ENCODE measurements around the gene NDC1. TPM values are rescaled to one million over a fixed set of nuclear protein-coding genes. Genes with fewer than 3 reads are reported as not detected.
"Not testable (repeated sequence)": the region's sequence is repeated elsewhere in the genome, so short reads cannot be mapped to it uniquely, and the experiment has no call there.

Gene NDC1
- total and polyA plus RNA-seq, 7 donors = 1.8 to 15.4 (median 9.6) TPM

DNA sequence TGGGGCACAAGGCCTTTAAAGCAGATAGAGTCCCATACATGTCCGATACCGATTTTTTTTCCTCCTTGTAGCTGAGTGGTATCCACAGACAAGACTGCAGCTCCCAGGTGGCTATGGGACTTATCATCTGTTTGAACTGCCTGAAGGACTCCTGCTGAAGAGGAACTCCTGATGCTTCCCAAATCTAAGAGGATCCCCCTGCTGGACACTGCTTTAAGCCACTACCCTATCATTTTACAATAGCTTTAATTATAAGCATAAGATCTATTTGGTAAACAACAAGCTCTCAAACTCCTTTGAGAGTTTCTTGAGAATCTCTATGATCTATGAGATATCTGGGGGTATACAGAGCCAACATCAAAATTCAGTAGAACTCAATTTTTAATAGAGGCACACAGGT, 11.7 kb downstream of the NDC1 start:
- H3K27ac ChIP-seq = no peak overlapping the region
- no peak overlapping the region for H3K4me3 ChIP-seq
- 98 to 100% methylated on average over 2 of the region's 2 CpGs for WGBS, 2 donors
- no peak for TF ChIP-seq POLR2A (IDR thresholded peaks at IDR 0.05)
- TF ChIP-seq, protein P1, sequence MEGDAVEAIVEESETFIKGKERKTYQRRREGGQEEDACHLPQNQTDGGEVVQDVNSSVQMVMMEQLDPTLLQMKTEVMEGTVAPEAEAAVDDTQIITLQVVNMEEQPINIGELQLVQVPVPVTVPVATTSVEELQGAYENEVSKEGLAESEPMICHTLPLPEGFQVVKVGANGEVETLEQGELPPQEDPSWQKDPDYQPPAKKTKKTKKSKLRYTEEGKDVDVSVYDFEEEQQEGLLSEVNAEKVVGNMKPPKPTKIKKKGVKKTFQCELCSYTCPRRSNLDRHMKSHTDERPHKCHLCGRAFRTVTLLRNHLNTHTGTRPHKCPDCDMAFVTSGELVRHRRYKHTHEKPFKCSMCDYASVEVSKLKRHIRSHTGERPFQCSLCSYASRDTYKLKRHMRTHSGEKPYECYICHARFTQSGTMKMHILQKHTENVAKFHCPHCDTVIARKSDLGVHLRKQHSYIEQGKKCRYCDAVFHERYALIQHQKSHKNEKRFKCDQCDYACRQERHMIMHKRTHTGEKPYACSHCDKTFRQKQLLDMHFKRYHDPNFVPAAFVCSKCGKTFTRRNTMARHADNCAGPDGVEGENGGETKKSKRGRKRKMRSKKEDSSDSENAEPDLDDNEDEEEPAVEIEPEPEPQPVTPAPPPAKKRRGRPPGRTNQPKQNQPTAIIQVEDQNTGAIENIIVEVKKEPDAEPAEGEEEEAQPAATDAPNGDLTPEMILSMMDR (IDR thresholded peaks at IDR 0.05) = no peak
- H3K4me1 ChIP-seq = no peaks in the 10 kb centered on the region
- H3K27me3 ChIP-seq = no peaks in the 10 kb centered on the region
- intact Hi-C loops (cut with DNase I) = no loop called here
- H3K9me3 ChIP-seq = no peaks in the 10 kb centered on the region
- no peak for DNase-seq
- H3K36me3 ChIP-seq = peaks cover 0 to 57% (median 2%) of the 10 kb centered on the region in 4 donors

GRCh38 chr1:53825306-53825705, 12.8 kb downstream of the NDC1 start:
- Histone ChIP-seq H3K4me3 (no peak overlapping the region), H3K4me1 (no peaks in the 10 kb centered on the region), H3K27me3 (no peaks in the 10 kb centered on the region), H3K27ac (no peak overlapping the region), H3K9me3 (no peaks in the 10 kb centered on the region), H3K36me3 (peaks cover 0 to 57% (median 2%) of the 10 kb centered on the region in 4 donors)
- TF ChIP-seq POLR2AphosphoS5 (IDR thresholded peaks at IDR 0.05) (no peak), EP300 (IDR thresholded peaks at IDR 0.05) (no peak), POLR2A (IDR thresholded peaks at IDR 0.05) (no peak)
- TF ChIP-seq, protein P1 (IDR thresholded peaks at IDR 0.05) = no peak
- DNase-seq = no peak
- intact Hi-C loops (cut with DNase I) = no loop called here
- WGBS, 2 donors = 98% methylated on average over 6 of the region's 6 CpGs

- Histone ChIP-seq H3K36me3 (peaks cover 0 to 64% (median 8%) of the 10 kb centered on the region in 4 donors), H3K4me1 (no peaks in the 10 kb centered on the region), H3K9me3 (no peaks in the 10 kb centered on the region), H3K4me3 (no peak overlapping the region), H3K27ac (no peak overlapping the region), H3K27me3 (no peaks in the 10 kb centered on the region)
- DNase-seq = no peak
- 86 to 93% methylated on average over 3 of the region's 3 CpGs for WGBS, 2 donors
- intact Hi-C loops (cut with DNase I) = no loop called here
- no peak for TF ChIP-seq POLR2A (IDR thresholded peaks at IDR 0.05)
- TF ChIP-seq, protein P1 (IDR thresholded peaks at IDR 0.05) = no peak
- TF ChIP-seq EP300 (IDR thresholded peaks at IDR 0.05) = no peak
- no peak for TF ChIP-seq POLR2AphosphoS5 (IDR thresholded peaks at IDR 0.05)
Measured at GRCh38 chr1:53822931-53823330, 15.2 kb downstream of the NDC1 start.

DNA sequence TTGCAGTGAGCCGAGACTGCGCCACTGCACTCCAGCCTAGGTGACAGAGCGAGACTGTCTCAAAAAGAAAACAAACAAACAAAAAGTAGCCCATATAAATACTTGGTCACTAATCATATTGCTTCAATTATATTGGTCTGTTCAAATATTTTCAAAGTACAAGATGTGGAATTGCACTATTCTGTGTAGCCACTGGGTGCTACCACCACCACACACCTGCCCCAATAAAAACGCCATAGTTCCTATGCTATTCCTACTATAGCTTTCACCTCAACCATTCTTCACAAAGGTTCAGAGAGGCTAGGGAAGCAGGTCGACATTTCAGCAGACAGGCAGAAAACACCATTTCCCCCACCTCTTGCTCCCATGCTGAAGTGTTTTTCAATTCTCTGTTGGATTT, 16.7 kb downstream of the NDC1 start:
- DNase-seq = no peak
- Histone ChIP-seq H3K4me3 (no peak overlapping the region), H3K36me3 (peaks cover 0 to 64% (median 7%) of the 10 kb centered on the region in 4 donors), H3K27me3 (no peaks in the 10 kb centered on the region), H3K4me1 (no peaks in the 10 kb centered on the region), H3K9me3 (no peaks in the 10 kb centered on the region), H3K27ac (no peak overlapping the region)
- intact Hi-C loops (cut with DNase I) = no loop called here
- no peak for TF ChIP-seq EP300 (IDR thresholded peaks at IDR 0.05)
- no peak for TF ChIP-seq POLR2A (IDR thresholded peaks at IDR 0.05)
- TF ChIP-seq, protein P1 (IDR thresholded peaks at IDR 0.05) = no peak
- TF ChIP-seq POLR2AphosphoS5 (IDR thresholded peaks at IDR 0.05) = no peak
- 95% methylated on average over 5 of the region's 5 CpGs for WGBS, 2 donors

GRCh38 chr1:53819387-53819786, 18.7 kb downstream of the NDC1 start:
- TF ChIP-seq EP300 (IDR thresholded peaks at IDR 0.05) (no peak), POLR2A (IDR thresholded peaks at IDR 0.05) (no peak), POLR2AphosphoS5 (IDR thresholded peaks at IDR 0.05) (no peak)
- TF ChIP-seq, protein P1 (IDR thresholded peaks at IDR 0.05) = no peak
- H3K27ac ChIP-seq = no peak overlapping the region
- no peaks in the 10 kb centered on the region for H3K4me1 ChIP-seq
- no peak overlapping the region for H3K4me3 ChIP-seq
- peaks cover 0 to 44% (median 6%) of the 10 kb centered on the region in 4 donors for H3K36me3 ChIP-seq
- H3K27me3 ChIP-seq = no peaks in the 10 kb centered on the region
- no peak for DNase-seq
- H3K9me3 ChIP-seq = no peaks in the 10 kb centered on the region
- intact Hi-C loops (cut with DNase I) = no loop called here

- H3K4me3 ChIP-seq; H3K27ac ChIP-seq; H3K27me3 ChIP-seq; H3K4me1 ChIP-seq; intact Hi-C loops (cut with DNase I); H3K9me3 ChIP-seq; DNase-seq: not testable (repeated sequence)
- peaks cover 0 to 27% (median 6%) of the 10 kb centered on the region in 4 donors for H3K36me3 ChIP-seq
- 99 to 100% methylated on average over 1 of the region's 1 CpG for WGBS, 2 donors
Measured at GRCh38 chr1:53816584-53816983, 21.5 kb downstream of the NDC1 start.

DNA sequence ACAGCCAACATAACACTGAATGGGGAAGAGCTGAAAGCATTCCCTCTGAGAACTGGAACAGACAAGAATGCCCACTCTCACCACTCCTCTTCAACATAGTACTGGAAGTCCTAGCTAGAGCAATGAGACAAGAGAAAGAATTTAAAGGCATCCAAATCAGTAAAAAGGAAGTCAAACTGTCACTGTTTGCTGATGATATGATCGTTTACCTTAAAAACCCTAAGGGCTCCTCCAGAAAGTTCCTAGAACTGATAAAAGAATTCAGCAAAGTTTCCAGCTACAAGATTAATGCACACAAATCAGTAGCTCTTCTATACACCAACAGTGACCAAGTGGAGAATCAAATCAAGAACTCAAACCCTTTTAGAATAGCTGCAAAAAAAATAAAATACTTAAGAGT, 22.6 kb downstream of the NDC1 start:
- H3K9me3 ChIP-seq; H3K4me1 ChIP-seq; intact Hi-C loops (cut with DNase I); H3K4me3 ChIP-seq; H3K27ac ChIP-seq; H3K27me3 ChIP-seq; DNase-seq: not testable (repeated sequence)
- H3K36me3 ChIP-seq = peaks cover 0 to 27% (median 6%) of the 10 kb centered on the region in 4 donors
- 69 to 71% methylated on average over 1 of the region's 1 CpG for WGBS, 2 donors

All from sigmoid colon (tissue), 7 donors.